ENCODE measurements around the gene LRCOL1. TPM values are rescaled to one million over a fixed set of nuclear protein-coding genes. Genes with fewer than 3 reads are reported as not detected.

The LRCOL1 gene
- total and polyA plus RNA-seq, 12 donors: 0.22 to 1.4 (median 1.2) TPM; not detected in 5

DNA sequence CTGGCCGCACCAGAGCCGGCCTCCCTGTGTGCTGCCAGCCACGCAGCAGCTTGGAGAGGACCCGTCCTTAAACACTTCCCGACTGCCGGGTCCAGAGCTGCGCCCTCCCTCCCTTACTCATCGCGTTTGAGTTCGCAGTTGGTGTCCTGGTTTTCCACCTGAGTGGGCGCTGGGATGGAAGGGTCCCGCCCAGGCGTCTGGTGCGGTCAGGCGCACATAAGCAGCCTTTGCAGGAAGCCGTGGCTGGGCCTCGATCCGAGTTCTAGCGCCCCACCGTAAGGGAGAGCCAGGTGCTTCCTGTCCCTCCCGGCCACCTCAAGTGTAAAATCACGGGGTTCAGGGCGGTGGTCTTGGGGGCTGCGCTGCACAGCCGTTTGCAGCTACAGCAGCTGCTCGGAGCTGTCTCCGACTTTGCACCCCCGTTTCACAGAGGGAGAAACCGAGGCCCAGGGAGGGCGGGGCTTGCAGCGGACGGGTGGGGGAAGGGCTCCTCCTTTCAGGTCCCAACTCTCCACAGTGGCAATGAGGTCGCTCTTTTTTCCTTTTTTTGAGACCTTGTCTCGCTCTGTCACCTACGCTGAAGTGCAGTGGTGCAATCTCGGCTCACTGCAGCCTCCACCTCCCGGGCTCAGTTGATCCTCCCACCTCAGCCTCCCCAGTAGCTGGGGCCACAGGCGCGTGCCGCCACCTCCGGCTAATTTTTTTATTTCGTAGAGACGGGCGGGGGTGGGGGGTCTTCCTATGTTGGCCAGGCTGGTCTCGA lies 51.3 kb downstream of the LRCOL1 start:
- intact Hi-C loops (cut with DNase I): no loop called here
- Histone ChIP-seq H3K27me3 (no peaks in the 10 kb centered on the region), H3K4me3 (peak overlapping the region in 2 of 4 donors; percentile 37 to 73), H3K36me3 (replicated peaks in 1 of 2) (no peaks in the 10 kb centered on the region), H3K27ac (no peak overlapping the region), H3K9me3 (replicated peaks in 1 of 3) (no peaks in the 10 kb centered on the region), H3K4me1 (replicated peaks in 1 of 2) (peaks cover 9 to 16% of the 10 kb centered on the region in 2 donors)
- TF ChIP-seq, protein P1, sequence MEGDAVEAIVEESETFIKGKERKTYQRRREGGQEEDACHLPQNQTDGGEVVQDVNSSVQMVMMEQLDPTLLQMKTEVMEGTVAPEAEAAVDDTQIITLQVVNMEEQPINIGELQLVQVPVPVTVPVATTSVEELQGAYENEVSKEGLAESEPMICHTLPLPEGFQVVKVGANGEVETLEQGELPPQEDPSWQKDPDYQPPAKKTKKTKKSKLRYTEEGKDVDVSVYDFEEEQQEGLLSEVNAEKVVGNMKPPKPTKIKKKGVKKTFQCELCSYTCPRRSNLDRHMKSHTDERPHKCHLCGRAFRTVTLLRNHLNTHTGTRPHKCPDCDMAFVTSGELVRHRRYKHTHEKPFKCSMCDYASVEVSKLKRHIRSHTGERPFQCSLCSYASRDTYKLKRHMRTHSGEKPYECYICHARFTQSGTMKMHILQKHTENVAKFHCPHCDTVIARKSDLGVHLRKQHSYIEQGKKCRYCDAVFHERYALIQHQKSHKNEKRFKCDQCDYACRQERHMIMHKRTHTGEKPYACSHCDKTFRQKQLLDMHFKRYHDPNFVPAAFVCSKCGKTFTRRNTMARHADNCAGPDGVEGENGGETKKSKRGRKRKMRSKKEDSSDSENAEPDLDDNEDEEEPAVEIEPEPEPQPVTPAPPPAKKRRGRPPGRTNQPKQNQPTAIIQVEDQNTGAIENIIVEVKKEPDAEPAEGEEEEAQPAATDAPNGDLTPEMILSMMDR (IDR thresholded peaks at IDR 0.05): no peak
- TF ChIP-seq POLR2A (IDR thresholded peaks at IDR 0.05): no peak
- no peak for DNase-seq
- 60 to 68% (median 63%) methylated on average over 25 to 45 of the region's 45 CpGs for WGBS, 4 donors

DNA sequence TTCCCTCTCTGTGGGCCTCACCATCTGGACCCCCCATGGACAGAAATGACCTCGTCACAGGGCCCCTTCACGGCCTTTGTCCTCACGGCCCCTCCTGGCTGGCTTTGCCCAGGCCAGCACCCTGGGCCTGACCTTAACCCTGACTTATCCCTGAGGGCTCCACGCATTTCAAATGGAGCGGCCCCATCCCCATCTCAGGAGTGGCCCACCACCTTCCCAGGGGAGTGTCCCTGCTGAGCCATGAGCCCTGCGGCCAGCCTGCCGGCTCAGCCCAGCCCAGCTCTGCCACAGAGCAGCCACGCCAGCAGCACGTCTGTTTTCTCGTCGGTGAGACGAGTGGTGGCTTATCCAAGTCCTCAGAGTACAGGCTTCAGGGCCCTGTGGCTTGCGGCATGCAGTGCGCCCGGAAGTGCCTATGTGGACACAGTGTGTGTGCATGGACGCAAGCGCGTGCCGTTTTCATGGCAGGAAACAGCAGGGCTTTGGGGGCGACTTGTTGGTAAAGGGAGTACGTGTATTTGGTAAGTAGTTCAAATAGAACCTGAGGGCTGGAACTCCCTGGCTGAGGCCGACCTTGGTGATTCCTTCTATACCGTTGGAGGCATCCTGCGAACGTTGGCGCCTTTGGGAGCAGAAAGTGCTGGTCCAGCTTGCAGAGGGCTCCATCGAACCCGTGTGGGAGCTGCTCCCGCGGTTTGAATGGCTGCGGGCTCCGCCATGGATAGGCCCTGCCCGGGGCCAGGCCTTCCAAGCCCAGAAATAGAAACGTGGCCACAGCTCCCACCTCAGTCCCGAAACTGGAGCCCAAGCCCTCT lies 52.1 kb downstream of the LRCOL1 start:
- 78 to 88% (median 80%) methylated on average over 24 to 35 of the region's 35 CpGs for WGBS, 4 donors
- TF ChIP-seq, protein P1 (IDR thresholded peaks at IDR 0.05): no peak
- no peak for TF ChIP-seq POLR2A (IDR thresholded peaks at IDR 0.05)
- Histone ChIP-seq H3K4me1 (replicated peaks in 1 of 2) (peaks cover 9 to 16% of the 10 kb centered on the region in 2 donors), H3K27ac (no peak overlapping the region), H3K9me3 (replicated peaks in 1 of 3) (no peaks in the 10 kb centered on the region), H3K4me3 (no peak overlapping the region), H3K27me3 (no peaks in the 10 kb centered on the region), H3K36me3 (replicated peaks in 1 of 2) (no peaks in the 10 kb centered on the region)
- intact Hi-C loops (cut with DNase I): no loop called here
- no peak for DNase-seq

DNA sequence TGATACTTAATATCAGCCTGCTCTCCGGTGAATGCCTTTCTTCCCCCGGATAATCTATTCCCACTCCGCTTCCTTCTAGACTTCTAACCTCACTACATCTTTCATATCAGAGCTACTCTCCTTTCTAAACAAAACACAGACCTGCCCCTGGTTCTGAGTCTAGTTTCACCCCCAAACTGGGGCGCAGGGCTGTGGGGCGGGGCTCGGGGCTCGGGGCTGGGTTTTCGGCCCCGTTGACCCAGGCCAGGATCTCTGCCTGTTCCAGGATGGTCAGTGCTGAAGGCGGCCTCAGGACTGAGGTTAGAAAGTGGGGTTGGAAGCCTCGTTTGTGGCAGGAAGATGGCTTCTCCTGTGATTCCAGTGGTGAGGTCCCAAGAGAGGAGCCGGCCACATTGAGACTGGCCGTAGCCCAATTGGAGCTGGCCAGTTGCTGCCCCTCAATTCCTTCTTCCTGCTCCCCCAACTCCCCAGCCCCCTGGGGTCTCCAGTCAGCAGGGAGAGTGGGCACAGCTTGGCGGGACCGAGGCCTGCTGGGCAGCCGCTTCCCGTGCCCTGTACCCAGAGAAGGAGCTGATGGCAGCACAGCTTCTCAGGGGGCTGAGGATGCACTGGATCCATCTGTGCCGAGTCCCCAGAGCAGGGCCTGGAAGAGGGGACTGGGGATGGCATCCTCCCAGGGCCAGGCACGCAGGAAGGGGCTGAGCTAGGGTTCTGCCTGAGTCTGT lies 52.9 kb downstream of the LRCOL1 start:
- Histone ChIP-seq H3K9me3 (replicated peaks in 1 of 3) (no peaks in the 10 kb centered on the region), H3K36me3 (replicated peaks in 1 of 2) (no peaks in the 10 kb centered on the region), H3K4me3 (no peak overlapping the region), H3K4me1 (replicated peaks in 1 of 2) (peaks cover 9 to 16% of the 10 kb centered on the region in 2 donors), H3K27ac (no peak overlapping the region), H3K27me3 (no peaks in the 10 kb centered on the region)
- no peak for DNase-seq
- intact Hi-C loops (cut with DNase I): no loop called here
- 92 to 94% (median 93%) methylated on average over 13 to 19 of the region's 19 CpGs for WGBS, 4 donors
- TF ChIP-seq POLR2A (IDR thresholded peaks at IDR 0.05): no peak
- TF ChIP-seq, protein P1 (IDR thresholded peaks at IDR 0.05): no peak

DNA sequence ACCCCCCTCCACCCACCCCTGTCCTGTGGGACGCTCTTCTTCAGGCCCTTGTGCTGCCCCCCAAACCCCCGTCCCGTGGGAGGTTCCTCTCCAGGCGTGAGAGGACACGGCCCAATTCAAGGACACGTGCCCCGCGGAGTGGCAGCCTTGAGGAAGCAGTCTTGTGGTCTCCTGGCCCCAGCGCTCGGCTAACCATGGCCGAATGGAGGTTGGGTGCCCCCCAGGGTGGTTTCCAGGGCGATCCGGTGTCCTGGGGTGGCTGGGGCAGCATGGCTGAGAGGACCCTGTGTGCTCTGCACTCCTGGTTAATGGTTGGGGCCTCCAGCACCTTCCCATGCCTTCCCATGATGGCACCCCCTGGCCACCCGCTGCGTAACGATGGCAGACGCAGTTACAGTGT lies 53.6 kb downstream of the LRCOL1 start:
- Histone ChIP-seq H3K36me3 (replicated peaks in 1 of 2) (no peaks in the 10 kb centered on the region), H3K4me3 (no peak overlapping the region), H3K27ac (no peak overlapping the region), H3K27me3 (no peaks in the 10 kb centered on the region), H3K4me1 (replicated peaks in 1 of 2) (peaks cover 9 to 16% of the 10 kb centered on the region in 2 donors), H3K9me3 (replicated peaks in 1 of 3) (no peaks in the 10 kb centered on the region)
- intact Hi-C loops (cut with DNase I): no loop called here
- TF ChIP-seq, protein P1 (IDR thresholded peaks at IDR 0.05): no peak
- TF ChIP-seq POLR2A (IDR thresholded peaks at IDR 0.05): no peak
- DNase-seq: no peak
- 62 to 97% (median 83%) methylated on average over 4 to 17 of the region's 17 CpGs for WGBS, 4 donors

Measured in adrenal gland (tissue), 12 donors.